H1 (cell line): ENCODE measurements around the gene WWP2. TPM values are rescaled to one million over a fixed set of nuclear protein-coding genes. Genes with fewer than 3 reads are reported as not detected.

Experiments used
- CTCF ChIA-PET: fragments of 300-600 bp; sonication (Branson Sonifier 250); formaldehyde crosslinking; loops from one replicate; lab custom pipeline; 2021; ENCODE audit not compliant: partially characterized antibody; lab: Charles Lee
- POLR2A ChIA-PET: fragments of 300-600 bp; sonication (Branson Sonifier 250); formaldehyde crosslinking; loops from one replicate; lab custom pipeline; 2021; ENCODE audit warnings: inconsistent platforms; ENCODE audit not compliant: partially characterized antibody; lab: Charles Lee
- DNase-seq, 2 experiments: peaks; one replicate each; pipeline versions ENCODE4 v3.0.0 to v3.0.0-alpha.2; 2010 to 2022; ENCODE audit warnings: low spot score in 2 of 2, low read depth in 1 of 2, mixed read lengths in 1 of 2
- FAIRE-seq: peaks from 2 replicates; lab custom pipeline; 2011; peaks lifted over from hg19 to GRCh38; lab: Jason Lieb, UNC
- H2AFZ ChIP-seq: 2 replicates; pipeline ENCODE4 v1.8.1; 2012; ENCODE audit warnings: low read length, inconsistent platforms
- H2AK5ac ChIP-seq: 2 replicates; pipeline ENCODE4 v1.6.1; 2013; ENCODE audit warnings: low read depth, low read length
- H2BK120ac ChIP-seq: replicated peaks from 2 replicates; pipeline ENCODE3; 2013; ENCODE audit warnings: low read depth, low read length, inconsistent platforms
- H2BK12ac ChIP-seq: 2 replicates; pipeline ENCODE4 v1.6.1; 2013; ENCODE audit warnings: low read depth, low read length
- H2BK15ac ChIP-seq: 2 replicates; pipeline ENCODE4 v1.6.1; 2013; ENCODE audit warnings: low read length
- H2BK20ac ChIP-seq: 2 replicates; pipeline ENCODE4 v1.6.1; 2013; ENCODE audit warnings: low read length
- H2BK5ac ChIP-seq: 2 replicates; pipeline ENCODE4 v1.6.1; 2013; ENCODE audit warnings: low read depth, low read length
- H3K14ac ChIP-seq: 2 replicates; pipeline ENCODE4 v1.6.1; 2013; ENCODE audit warnings: inconsistent platforms; ENCODE audit not compliant: insufficient read length
- H3K18ac ChIP-seq: 2 replicates; pipeline ENCODE4 v1.6.1; 2013; ENCODE audit warnings: low read length; ENCODE audit errors: extremely low read depth
- H3K23ac ChIP-seq: 2 replicates; pipeline ENCODE4 v1.6.1; 2013; ENCODE audit warnings: inconsistent platforms; ENCODE audit not compliant: insufficient read length
- H3K23me2 ChIP-seq: 2 replicates; pipeline ENCODE4 v1.6.1; 2013; ENCODE audit warnings: low read depth, low read length
- H3K27ac ChIP-seq: 2 replicates; pipeline ENCODE4 v1.6.1; 2011; ENCODE audit warnings: low read depth, low read length, inconsistent platforms
- H3K27me3 ChIP-seq, 4 experiments: replicated peaks in 1 of 4; 1 replicate in 1 of 4; 2 replicates in 3 of 4; pipeline versions ENCODE4 v1.6.1 to v1.8.1; 2011 to 2013; ENCODE audit warnings: low read length in 3 of 4, mild to moderate bottlenecking in 3 of 4, inconsistent platforms in 2 of 4, mixed read lengths in 2 of 4, moderate library complexity in 1 of 4; ENCODE audit not compliant: control insufficient read depth in 3 of 4, insufficient read depth in 3 of 4; ENCODE audit errors: extremely low read depth in 1 of 4
- H3K36me3 ChIP-seq, 4 experiments: 2 replicates each; pipeline versions ENCODE4 v1.6.1 to v1.8.1; 2011 to 2013; ENCODE audit warnings: mild to moderate bottlenecking in 4 of 4, low read length in 3 of 4, moderate library complexity in 2 of 4, control low read depth in 1 of 4, inconsistent platforms in 1 of 4; ENCODE audit not compliant: insufficient read depth in 4 of 4, control insufficient read depth in 2 of 4
- H3K4ac ChIP-seq: replicated peaks from 2 replicates; pipeline ENCODE3; 2013; ENCODE audit warnings: low read length, low read depth, mixed read lengths, inconsistent platforms; ENCODE audit not compliant: insufficient read length
- H3K4me1 ChIP-seq, 4 experiments: replicated peaks in 1 of 4; 1 replicate in 1 of 4; 2 replicates in 3 of 4; pipeline versions ENCODE4 v1.6.1 to v1.8.1; 2011 to 2013; ENCODE audit warnings: low read length in 3 of 4, inconsistent platforms in 2 of 4, mixed read lengths in 1 of 4; ENCODE audit not compliant: insufficient read depth in 4 of 4, control insufficient read depth in 3 of 4
- H3K4me2 ChIP-seq, 2 experiments: 2 replicates each; pipeline versions ENCODE4 v1.6.1 to v1.8.1; 2011 to 2013; ENCODE audit warnings: low read depth in 2 of 2, low read length in 2 of 2, control low read depth in 1 of 2, inconsistent platforms in 1 of 2, mild to moderate bottlenecking in 1 of 2; ENCODE audit not compliant: insufficient read depth in 1 of 2
- H3K4me3 ChIP-seq, 4 experiments: fragments of 200-600, 300-600 bp in 1 of 4; sonication (generic), shearing (Covaris generic), sonication (Bioruptor Twin) in 1 of 4; 2 replicates each; pipeline versions ENCODE4 v1.5.1 to v1.8.1; 2011 to 2016; ENCODE audit warnings: low read length in 4 of 4, low read depth in 3 of 4, control low read depth in 2 of 4, inconsistent platforms in 2 of 4, mild to moderate bottlenecking in 2 of 4, mixed read lengths in 1 of 4, moderate library complexity in 1 of 4; ENCODE audit not compliant: insufficient read depth in 2 of 4; ENCODE audit errors: extremely low read depth in 1 of 4
- H3K56ac ChIP-seq: replicated peaks from 2 replicates; pipeline ENCODE3; 2013; ENCODE audit warnings: low read depth, mild to moderate bottlenecking, mixed read lengths, low read length, inconsistent platforms; ENCODE audit not compliant: insufficient read length
- H3K79me1 ChIP-seq: 2 replicates; pipeline ENCODE4 v1.6.1; 2013; ENCODE audit warnings: low read depth, low read length, control low read depth
- H3K79me2 ChIP-seq, 2 experiments: 2 replicates each; pipeline versions ENCODE4 v1.6.1 to v1.8.1; 2012 to 2013; ENCODE audit warnings: low read length in 2 of 2, mild to moderate bottlenecking in 2 of 2, inconsistent platforms in 1 of 2; ENCODE audit not compliant: insufficient read depth in 2 of 2, control insufficient read depth in 1 of 2
- H3K9ac ChIP-seq, 4 experiments: replicated peaks in 1 of 4; 1 replicate in 1 of 4; 2 replicates in 3 of 4; pipeline versions ENCODE4 v1.6.1 to v1.8.1; 2011 to 2013; ENCODE audit warnings: low read depth in 3 of 4, low read length in 3 of 4, control low read depth in 2 of 4, mild to moderate bottlenecking in 2 of 4, moderate library complexity in 2 of 4, inconsistent platforms in 1 of 4; ENCODE audit errors: extremely low read depth in 1 of 4
- H3K9me3 ChIP-seq, 2 experiments: 2 replicates each; pipeline versions ENCODE4 v1.6.1 to v1.8.1; 2012 to 2013; ENCODE audit warnings: mild to moderate bottlenecking in 2 of 2, moderate library complexity in 2 of 2, control low read depth in 1 of 2, inconsistent platforms in 1 of 2, low read depth in 1 of 2, low read length in 1 of 2, mixed read lengths in 1 of 2; ENCODE audit not compliant: insufficient read depth in 2 of 2
- H4K20me1 ChIP-seq, 2 experiments: replicated peaks in 1 of 2; 2 replicates each; pipeline versions ENCODE3 to v1.8.1; 2011 to 2013; ENCODE audit warnings: inconsistent platforms in 2 of 2, low read length in 2 of 2, mild to moderate bottlenecking in 1 of 2; ENCODE audit not compliant: insufficient read depth in 2 of 2, control insufficient read depth in 1 of 2
- H4K5ac ChIP-seq: 2 replicates; pipeline ENCODE4 v1.6.1; 2013; ENCODE audit warnings: low read length, low read depth, mixed read lengths, inconsistent platforms; ENCODE audit not compliant: insufficient read length
- H4K8ac ChIP-seq: 2 replicates; pipeline ENCODE4 v1.8.0; 2013; ENCODE audit warnings: mild to moderate bottlenecking, moderate library complexity, low read length, inconsistent platforms; ENCODE audit not compliant: insufficient read depth; ENCODE audit errors: extremely low read depth
- H4K91ac ChIP-seq: replicated peaks from 2 replicates; pipeline ENCODE3; 2013; ENCODE audit warnings: low read length, mixed read lengths, inconsistent platforms; ENCODE audit not compliant: insufficient read length
- BRCA1 ChIP-seq: IDR thresholded peaks from 2 replicates; pipeline ENCODE4 v1.6.1; 2012; ENCODE audit warnings: low read depth, low read length, improper control_type of control experiment
- GABPA ChIP-seq: IDR thresholded peaks from 2 replicates; pipeline ENCODE4 v1.6.1; 2011; ENCODE audit warnings: mild to moderate bottlenecking, low read length, moderate library complexity, borderline replicate concordance; ENCODE audit not compliant: insufficient read depth
- HDAC6 ChIP-seq: IDR thresholded peaks from one replicate; pipeline ENCODE4 v1.7.1; 2012; ENCODE audit warnings: low read depth, mild to moderate bottlenecking, inconsistent platforms, low read length, moderate library complexity
- NANOG ChIP-seq: IDR thresholded peaks from 2 replicates; pipeline ENCODE4 v1.6.1; 2011; ENCODE audit warnings: low read length, low read depth, mild to moderate bottlenecking, inconsistent platforms; ENCODE audit not compliant: insufficient read depth, poor library complexity, severe bottlenecking
- NRF1 ChIP-seq: IDR thresholded peaks from 2 replicates; pipeline ENCODE4 v1.6.1; 2011; ENCODE audit warnings: mild to moderate bottlenecking, low read depth, low read length, improper control_type of control experiment
- POLR2AphosphoS5 ChIP-seq: IDR thresholded peaks from 2 replicates; pipeline ENCODE4 v1.6.1; 2011; ENCODE audit warnings: low read depth, low read length
- RAD21 ChIP-seq, 2 experiments: IDR thresholded peaks in 1 of 2; conservative IDR thresholded peaks in 1 of 2; 2 replicates each; pipeline ENCODE4 v1.6.1; 2011; ENCODE audit warnings: low read depth in 2 of 2, low read length in 2 of 2, improper control_type of control experiment in 1 of 2, inconsistent platforms in 1 of 2, mild to moderate bottlenecking in 1 of 2, moderate library complexity in 1 of 2
- RXRA ChIP-seq: IDR thresholded peaks from 2 replicates; pipeline ENCODE4 v1.6.1; 2011; ENCODE audit warnings: low read depth, mild to moderate bottlenecking, low read length, moderate library complexity; ENCODE audit not compliant: insufficient read depth
- SP1 ChIP-seq: IDR thresholded peaks from 2 replicates; pipeline ENCODE4 v1.6.1; 2011; ENCODE audit warnings: low read depth, low read length
- YY1 ChIP-seq: IDR thresholded peaks from 2 replicates; pipeline ENCODE4 v1.6.1; 2011; ENCODE audit warnings: low read depth, mild to moderate bottlenecking, low read length
- WGBS, 2 experiments: shearing (Covaris generic) in 1 of 2; methylation state at CpG; one replicate each; pipeline versions ENCODE4 v1.1.6 to v1.1.7; 2013 to 2015; ENCODE audit warnings: low lambda C conversion rate in 2 of 2, mixed read lengths in 2 of 2, inconsistent platforms in 1 of 2, low coverage in 1 of 2, missing lambda C conversion rate in 1 of 2; ENCODE audit not compliant: insufficient replicate concordance in 2 of 2, insufficient coverage in 1 of 2, insufficient read length in 1 of 2; ENCODE audit errors: extremely low coverage in 1 of 2, missing lambda C conversion rate in 1 of 2; 5-methylcytosine and 5-hydroxymethylcytosine counted together
- polyA plus RNA-seq, 7 experiments: library from polyadenylated mRNA; depleted of rRNA in 3 of 7; stranded (reverse) in 5 of 7; unstranded in 2 of 7; fragments of >200 nt in 5 of 7; fragments of 200-250 nt in 2 of 7; gene quantifications; 1 replicate in 5 of 7; 2 replicates in 1 of 7; 4 replicates in 1 of 7; pipeline versions ENCODE4 v1.2.1 to v1.2.3, GENCODE V29; 2011 to 2013; ENCODE audit warnings: missing spikeins in 2 of 7, mixed read lengths in 2 of 7
- total RNA-seq: library from RNA; stranded (reverse); fragmentation: NEBNext Ultra II Directional; extraction: Animal tissue kit (Norgen Biotek cat#: 25700); gene quantifications from 2 replicates; pipeline ENCODE4 v1.2.1, GENCODE V29; 2021
- TF ChIP-seq, protein P1 (sequence below), 3 experiments: IDR thresholded peaks; 1 replicate in 2 of 3; 2 replicates in 1 of 3; pipeline versions ENCODE4 v1.5.1 to v1.6.1; 2011; ENCODE audit warnings: low read length in 3 of 3, mild to moderate bottlenecking in 3 of 3, inconsistent platforms in 2 of 3, low read depth in 1 of 3, moderate library complexity in 1 of 3; ENCODE audit not compliant: insufficient read depth in 1 of 3; ENCODE audit errors: control extremely low read depth in 1 of 3

Gene WWP2
- total and polyA plus RNA-seq, 2 of the 8 experiments (the other 6 are each of a cell fraction or from before 2014, with no cell fraction given): 14.1 to 42.2 TPM

DNA sequence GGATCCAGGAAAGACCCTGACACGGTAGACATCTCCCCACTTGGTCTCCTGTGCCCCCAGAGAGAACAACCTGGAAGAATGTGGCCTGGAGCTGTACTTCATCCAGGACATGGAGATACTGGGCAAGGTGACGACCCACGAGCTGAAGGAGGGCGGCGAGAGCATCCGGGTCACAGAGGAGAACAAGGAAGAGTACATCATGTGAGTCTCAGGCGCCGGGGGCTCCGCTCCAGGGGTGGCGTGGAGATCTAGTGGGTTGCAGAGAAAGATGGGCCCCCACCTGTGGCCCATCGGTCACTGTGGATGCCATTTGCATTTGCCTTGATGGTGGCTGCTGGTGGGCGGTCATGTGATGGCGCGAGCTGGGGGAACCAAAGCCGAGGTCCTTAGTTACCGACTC is 174.1 kb downstream of the WWP2 start:
- FAIRE-seq: no peak
- CTCF ChIA-PET: interaction anchor here (0.8 to 4.8 kb wide), 5 partner anchors 9 to 162 kb away, joined by 3 to 27 read pairs (median 4); no protein-coding TSS in a partner anchor
- no peak for TF ChIP-seq NANOG
- TF ChIP-seq RXRA: no peak
- TF ChIP-seq SP1: no peak
- TF ChIP-seq YY1: no peak
- no peak for TF ChIP-seq BRCA1
- TF ChIP-seq HDAC6: no peak
- no peak for TF ChIP-seq POLR2AphosphoS5
- no peak for TF ChIP-seq RAD21 (IDR thresholded peaks at IDR 0.05 in 1 of 2, conservative IDR thresholded peaks at IDR 0.05 in 1 of 2; ENCODE audit: low read depth in 2 of 2, low read length in 2 of 2)
- TF ChIP-seq, protein P1, sequence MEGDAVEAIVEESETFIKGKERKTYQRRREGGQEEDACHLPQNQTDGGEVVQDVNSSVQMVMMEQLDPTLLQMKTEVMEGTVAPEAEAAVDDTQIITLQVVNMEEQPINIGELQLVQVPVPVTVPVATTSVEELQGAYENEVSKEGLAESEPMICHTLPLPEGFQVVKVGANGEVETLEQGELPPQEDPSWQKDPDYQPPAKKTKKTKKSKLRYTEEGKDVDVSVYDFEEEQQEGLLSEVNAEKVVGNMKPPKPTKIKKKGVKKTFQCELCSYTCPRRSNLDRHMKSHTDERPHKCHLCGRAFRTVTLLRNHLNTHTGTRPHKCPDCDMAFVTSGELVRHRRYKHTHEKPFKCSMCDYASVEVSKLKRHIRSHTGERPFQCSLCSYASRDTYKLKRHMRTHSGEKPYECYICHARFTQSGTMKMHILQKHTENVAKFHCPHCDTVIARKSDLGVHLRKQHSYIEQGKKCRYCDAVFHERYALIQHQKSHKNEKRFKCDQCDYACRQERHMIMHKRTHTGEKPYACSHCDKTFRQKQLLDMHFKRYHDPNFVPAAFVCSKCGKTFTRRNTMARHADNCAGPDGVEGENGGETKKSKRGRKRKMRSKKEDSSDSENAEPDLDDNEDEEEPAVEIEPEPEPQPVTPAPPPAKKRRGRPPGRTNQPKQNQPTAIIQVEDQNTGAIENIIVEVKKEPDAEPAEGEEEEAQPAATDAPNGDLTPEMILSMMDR (IDR thresholded peaks at IDR 0.05; ENCODE audit: control extremely low read depth in 1 of 3, insufficient read depth in 1 of 3, low read depth in 1 of 3, low read length in 3 of 3): no peak
- TF ChIP-seq GABPA: no peak
- no peak for TF ChIP-seq NRF1

More for the DNA sequence above, 174.1 kb downstream of the WWP2 start:
- H2BK20ac ChIP-seq: no peak overlapping the region
- no peak overlapping the region for H3K18ac ChIP-seq
- H3K4me2 ChIP-seq: no peak overlapping the region
- H4K91ac ChIP-seq: no peak overlapping the region
- H2BK5ac ChIP-seq: no peak overlapping the region
- no peak overlapping the region for H2BK15ac ChIP-seq
- H3K56ac ChIP-seq: no peak overlapping the region
- no peaks in the 10 kb centered on the region for H3K27me3 ChIP-seq
- no peak overlapping the region for H4K5ac ChIP-seq
- H4K20me1 ChIP-seq: peaks cover 0 to 1% of the 10 kb centered on the region in 2 experiments
- H2AFZ ChIP-seq: no peak overlapping the region
- H3K4ac ChIP-seq: no peak overlapping the region
- H3K4me1 ChIP-seq: no peaks in the 10 kb centered on the region; a peak in 1 of 7 replicates
- peaks cover 2 to 20% (median 9%) of the 10 kb centered on the region in 4 experiments; a peak in 5 of 8 replicates for H3K36me3 ChIP-seq
- no peak overlapping the region for H2BK120ac ChIP-seq
- DNase-seq: no peak
- no peak overlapping the region for H3K23ac ChIP-seq
- H3K9me3 ChIP-seq: no peaks in the 10 kb centered on the region
- H3K4me3 ChIP-seq: no peak overlapping the region
- no peak overlapping the region for H3K9ac ChIP-seq
- no peaks in the 10 kb centered on the region for H3K79me1 ChIP-seq
- H2BK12ac ChIP-seq: no peak overlapping the region
- no peak overlapping the region for H2AK5ac ChIP-seq
- no peak overlapping the region for H4K8ac ChIP-seq
- POLR2A ChIA-PET: no interaction called here
- H3K27ac ChIP-seq: no peak overlapping the region
- H3K23me2 ChIP-seq: no peaks in the 10 kb centered on the region
- H3K79me2 ChIP-seq: no peaks in the 10 kb centered on the region
- WGBS, 2 experiments: 95% methylated on average over 16 of the region's 16 CpGs; no CpG with 5 or more reads in 1 of the 2 experiments
- H3K14ac ChIP-seq: no peak overlapping the region
